Fibroblast of skin of left biceps (primary cell): ENCODE measurements around the gene CPNE2.
"Not testable (repeated sequence)": the region's sequence is repeated elsewhere in the genome, so short reads cannot be mapped to it uniquely, and the experiment has no call there.

Experiments used
- DNase-seq, 2 experiments: peaks; one replicate each; pipeline ENCODE4 v3.0.0-alpha.2; 2013; ENCODE audit warnings: low read depth in 2 of 2

The CPNE2 gene

DNA sequence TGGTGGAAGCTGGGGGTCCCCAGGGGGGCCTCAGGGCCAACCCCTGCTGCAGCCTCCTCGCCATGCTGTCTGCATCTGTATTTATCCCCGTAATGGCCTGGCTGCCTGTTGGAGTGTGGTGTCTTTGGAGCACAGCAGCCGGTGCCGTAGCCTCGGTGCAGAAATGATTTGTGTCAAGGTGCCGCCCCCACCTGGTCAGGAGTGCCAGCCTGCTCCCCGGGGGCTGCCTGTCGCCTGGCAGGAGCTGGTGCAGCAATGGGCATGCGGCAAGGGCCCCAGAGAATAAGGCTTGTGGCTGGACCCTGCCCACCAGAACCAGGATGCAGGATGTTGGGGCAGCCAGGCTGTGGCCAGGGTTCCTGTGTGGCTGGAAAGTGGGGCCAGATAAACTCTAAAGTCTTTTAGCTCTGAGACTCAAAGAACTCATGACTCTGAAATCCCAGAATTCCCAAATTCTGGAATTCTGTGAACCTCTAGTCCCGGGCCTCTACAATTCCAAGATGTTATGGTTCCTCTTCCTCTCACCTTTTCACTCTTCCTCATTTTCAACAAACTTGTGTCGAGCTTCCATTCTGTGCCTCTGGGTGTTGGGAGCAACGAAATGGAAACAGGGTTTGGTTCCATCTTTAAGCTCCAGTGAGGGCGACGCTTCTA is 5.9 kb downstream of the CPNE2 start:
- no peak for DNase-seq

DNA sequence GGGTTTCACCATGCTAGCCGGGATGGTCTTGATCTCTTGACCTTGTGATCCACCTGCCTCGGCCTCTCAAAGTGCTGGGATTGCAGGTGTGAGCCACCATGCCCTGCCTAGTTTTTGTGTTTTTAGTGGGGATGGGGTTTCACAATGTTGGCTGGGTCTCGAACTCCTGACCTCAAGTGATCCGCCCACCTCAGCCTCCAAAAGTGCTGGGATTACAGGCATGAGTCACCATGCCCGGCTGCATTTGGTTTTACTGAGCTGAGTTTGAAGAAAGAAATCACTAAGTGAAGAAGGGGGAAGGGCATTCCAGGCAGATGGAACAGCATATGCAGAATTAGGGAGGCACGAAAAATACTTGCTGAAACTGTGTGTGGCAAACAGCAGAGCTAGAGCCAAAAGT is 7.6 kb downstream of the CPNE2 start:
- DNase-seq, result peak in 1 of 2 experiments; percentile 8

DNA sequence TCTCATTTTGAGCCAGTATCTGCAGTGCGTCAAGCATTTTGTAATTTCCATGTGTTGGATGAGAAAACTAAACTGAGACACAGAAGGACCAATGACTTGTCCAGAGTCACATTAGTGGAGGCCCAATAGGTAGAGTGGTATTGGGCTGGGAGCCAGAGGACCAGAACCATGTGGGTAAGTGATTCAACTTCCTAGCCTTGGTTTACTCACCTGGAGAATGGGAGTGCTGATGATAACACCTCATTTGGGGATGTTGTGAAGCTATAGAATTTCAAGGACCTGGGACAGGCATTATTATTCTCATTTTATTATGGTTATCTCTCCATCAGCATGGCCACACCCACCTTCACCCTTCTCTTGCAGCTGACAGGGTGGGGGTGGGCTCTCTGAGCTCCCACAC is 8.1 kb downstream of the CPNE2 start:
- no peak for DNase-seq

- DNase-seq, result no peak
These were observed 10.8 kb downstream of the CPNE2 start for GRCh38 chr16:57102888-57103851.

- no peak for DNase-seq
These were observed 12.3 kb downstream of the CPNE2 start for GRCh38 chr16:57104706-57105105.

GRCh38 chr16:57105184-57105583 is 12.8 kb downstream of the CPNE2 start:
- no peak for DNase-seq

GRCh38 chr16:57106767-57107166 is 14.4 kb downstream of the CPNE2 start:
- DNase-seq, result no peak

DNA sequence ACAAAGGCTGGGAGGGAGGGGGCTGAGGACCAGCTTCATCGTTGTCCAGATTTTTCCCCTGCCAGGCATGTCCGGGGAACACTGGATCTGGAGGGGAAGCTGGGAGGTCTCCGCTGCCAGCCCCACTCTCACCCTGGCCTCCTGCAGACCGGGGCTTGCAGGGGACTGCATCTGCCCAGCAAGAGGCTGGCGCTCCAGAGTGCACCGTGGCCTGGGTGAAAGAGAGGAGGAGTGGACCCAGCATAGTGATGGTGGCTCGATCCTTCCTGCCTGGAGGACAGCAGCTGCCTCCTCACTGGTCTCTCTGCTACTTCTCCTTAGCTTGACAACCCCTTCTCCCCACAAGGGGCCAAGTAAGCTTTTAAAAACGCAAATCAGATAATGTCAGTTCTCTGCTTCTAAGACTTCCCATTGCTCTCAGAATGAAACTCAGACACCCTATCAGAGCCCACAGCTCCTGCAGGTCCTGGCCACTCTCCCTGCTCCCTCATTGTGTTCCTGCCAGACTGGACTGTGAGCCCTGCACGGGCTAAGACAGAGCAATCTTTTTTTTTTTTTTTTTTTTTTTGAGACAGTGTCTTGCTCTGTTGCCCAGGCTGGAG is 15.0 kb downstream of the CPNE2 start:
- DNase-seq, result no peak

DNA sequence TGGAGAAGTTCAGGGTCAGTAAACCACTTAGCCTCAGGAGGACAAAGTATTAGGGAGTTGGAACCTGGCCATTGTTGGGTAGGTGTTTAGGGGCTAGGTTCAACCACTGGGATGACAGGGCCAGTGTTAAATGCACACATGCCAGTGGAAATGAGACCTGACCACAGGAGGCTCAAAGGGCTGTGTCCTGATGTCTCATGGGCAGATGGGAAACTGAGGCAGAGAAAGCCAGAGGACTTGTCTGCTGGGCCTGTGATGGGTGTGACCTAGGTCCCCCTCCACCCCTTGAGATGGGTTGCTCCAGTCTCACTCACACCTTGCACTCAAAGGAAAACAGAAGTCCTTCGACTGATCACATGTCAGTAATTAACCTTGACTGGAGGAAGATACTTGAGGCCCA is 16.0 kb downstream of the CPNE2 start:
- no peak for DNase-seq

DNA sequence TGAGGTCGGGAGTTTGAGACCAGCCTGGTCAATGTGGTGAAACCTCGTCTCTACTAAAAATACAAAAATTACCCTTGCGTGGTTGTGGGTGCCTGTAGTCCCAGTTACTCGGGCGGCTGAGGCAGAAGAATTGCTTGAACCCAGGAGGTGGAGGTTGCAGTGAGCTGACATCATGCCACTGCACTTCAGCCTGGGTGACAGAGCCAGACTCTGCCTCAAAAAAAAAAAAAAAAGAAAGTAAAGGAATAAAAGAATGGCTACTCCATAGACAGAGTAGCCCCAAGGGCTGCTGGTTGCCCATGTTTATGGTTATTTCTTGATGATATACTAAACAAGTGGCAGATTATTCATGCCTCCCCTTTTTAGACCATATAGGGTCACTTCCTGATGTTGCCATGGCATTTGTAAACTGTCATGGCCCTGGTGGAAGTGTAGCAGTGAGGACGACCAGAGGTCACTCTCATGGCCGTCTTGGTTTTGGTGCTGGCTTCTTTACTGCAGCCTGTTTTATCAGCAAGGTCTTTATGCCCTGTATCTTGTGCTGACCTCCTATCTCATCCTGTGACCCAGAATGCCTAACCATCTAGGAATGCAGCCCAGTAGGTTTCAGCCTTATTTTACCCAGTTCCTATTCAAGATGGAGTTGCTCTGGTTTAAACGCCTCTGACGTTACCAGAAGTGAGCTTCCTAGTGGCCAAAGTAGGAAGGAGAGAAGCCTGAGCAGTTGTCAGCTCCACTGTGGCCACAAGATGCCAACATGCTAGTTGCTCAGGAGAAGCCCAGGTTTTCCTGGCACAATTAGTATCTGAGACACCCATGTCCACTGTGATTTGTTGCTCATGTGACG is 17.1 kb downstream of the CPNE2 start:
- DNase-seq, result not testable (repeated sequence)

GRCh38 chr16:57110937-57111336 is 18.6 kb downstream of the CPNE2 start:
- DNase-seq, result no peak

GRCh38 chr16:57111420-57111819 is 19.0 kb downstream of the CPNE2 start:
- no peak for DNase-seq

DNA sequence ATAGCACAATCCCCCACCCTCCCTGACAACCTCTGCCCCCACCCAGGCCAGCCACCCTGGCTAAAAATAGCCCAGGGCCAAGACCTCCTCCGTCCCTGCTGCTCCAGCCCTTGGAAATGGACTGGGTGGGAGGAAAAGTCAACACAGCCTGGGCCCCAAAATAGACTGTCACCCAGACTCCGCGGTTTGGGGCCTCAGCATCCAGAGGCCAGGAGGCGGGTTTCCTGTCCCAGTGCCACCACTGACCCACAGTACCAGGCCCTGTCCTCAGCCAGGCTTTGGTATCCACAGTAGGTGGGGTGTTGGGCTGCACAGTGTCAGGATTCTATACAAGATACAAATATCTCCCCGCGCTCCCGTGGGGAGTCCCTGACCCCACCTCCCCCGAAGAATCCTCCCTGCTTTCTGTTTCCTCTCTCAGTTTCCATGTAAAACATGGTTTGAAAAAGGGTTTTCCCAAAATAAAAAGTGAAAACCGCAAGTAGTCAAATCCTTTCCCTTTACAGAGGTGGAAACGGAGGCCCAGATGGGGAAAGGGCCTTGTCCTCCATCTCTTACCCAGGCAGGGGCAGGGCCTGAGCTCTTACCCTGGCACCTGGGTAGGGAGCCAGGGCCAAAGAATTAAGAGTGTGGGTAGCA is 20.1 kb downstream of the CPNE2 start:
- no peak for DNase-seq

DNA sequence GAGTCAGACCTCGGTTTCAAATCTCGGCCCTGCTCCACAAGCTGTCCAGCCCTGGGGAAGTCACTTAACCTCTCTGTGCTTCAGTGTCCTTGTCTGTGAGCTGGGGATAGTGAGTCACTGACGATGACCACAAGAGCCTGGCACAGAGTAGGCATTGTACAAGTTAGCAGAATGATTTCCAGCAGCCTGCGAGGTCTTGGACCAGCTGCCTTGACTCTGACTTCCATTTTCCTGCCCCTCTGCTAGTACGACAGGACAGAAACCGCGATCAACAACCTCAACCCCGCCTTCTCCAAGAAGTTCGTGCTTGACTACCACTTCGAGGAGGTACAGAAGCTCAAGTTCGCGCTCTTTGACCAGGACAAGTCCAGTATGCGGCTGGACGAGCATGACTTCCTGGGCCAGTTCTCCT is 20.7 kb downstream of the CPNE2 start:
- no peak for DNase-seq

DNA sequence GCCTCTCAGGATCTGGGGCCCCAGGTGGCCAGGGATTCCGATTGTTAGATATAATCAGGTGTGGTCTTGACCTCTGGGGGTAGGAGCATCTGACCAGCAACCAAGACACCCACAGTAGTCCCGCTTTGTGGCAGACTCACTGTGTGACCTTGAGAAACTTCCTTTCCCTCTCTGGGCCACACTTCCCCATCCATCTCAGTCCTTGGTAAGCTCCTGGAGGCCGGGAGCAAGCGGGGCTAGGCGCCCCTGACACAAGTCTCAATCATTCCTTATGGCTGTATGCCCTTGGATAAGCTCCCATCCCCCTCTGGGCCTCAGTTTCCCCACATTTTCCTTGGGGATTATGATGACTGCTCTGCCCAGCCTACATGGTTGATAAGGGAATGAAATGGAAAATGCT is 21.3 kb downstream of the CPNE2 start:
- no peak for DNase-seq

- DNase-seq, result no peak
These were observed 22.8 kb downstream of the CPNE2 start for GRCh38 chr16:57115168-57115513.

- DNase-seq, result no peak
These were observed 23.3 kb downstream of the CPNE2 start for GRCh38 chr16:57115514-57116182.

DNA sequence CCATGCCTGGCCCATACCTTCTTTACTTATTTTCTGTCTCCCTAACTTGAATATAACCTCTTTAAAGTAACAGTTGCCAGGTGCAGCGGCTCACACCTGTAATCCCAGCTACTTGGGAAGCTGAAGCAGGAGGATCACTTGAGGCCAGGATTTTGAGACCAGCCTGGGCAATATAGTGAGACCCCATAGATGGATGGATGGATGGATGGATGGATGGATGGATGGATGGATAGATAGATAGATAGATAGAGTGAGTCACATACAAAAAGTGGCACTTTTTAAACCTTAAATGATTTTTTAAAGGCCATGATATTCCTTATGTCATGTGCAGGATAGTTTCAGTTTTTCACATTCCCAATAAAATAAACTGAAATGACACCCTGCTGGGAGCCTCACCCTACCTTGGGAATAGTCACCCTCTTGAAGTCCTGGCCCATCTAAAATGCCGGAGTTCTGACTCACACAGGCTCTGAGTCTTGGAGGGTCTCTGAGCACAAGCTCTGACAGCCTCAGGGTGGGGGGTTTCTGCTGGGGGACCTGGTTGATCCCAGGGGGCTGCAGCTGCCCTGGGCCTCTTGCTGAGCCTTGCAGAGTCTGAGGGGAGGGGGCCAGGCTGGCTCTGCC is 26.2 kb downstream of the CPNE2 start:
- no peak for DNase-seq

DNA sequence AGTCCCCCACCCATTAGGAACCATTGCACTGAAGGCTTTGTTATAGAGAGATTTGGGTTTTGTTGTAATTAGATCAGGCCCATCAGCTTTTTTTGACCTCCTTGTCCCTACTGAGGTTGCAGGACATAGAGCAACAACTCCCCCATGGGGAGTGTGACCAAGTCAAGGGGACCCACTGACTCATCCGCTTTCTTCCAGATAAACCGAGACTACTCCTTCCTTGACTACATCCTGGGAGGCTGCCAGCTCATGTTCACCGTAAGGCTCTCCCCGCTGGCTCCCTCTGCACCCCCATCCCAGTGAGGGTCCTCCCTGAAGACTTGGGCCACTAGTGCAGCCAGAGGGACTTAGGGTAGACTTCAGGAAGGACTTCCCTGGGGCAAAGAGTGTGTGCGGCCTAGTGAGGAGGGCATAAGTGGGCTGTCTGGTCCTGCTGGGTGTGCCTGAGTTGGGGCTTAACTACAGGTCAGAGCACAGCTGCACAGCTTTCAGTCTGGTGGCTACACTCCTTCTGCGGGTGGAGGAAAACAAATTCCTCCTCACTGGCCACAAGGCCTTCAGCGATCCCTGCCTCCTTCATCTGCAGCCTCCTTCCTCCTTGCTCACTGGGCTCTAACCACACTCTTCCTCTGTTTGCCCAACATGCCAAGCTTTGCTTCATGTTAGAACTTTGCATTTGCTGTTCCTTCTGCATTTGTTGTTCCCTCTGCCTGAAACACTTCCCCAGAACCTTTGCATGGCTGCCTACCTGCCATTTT is 31.0 kb downstream of the CPNE2 start:
- no peak for DNase-seq
